ENCODE data around the gene POLR2M.

POLR2M gene

DNA sequence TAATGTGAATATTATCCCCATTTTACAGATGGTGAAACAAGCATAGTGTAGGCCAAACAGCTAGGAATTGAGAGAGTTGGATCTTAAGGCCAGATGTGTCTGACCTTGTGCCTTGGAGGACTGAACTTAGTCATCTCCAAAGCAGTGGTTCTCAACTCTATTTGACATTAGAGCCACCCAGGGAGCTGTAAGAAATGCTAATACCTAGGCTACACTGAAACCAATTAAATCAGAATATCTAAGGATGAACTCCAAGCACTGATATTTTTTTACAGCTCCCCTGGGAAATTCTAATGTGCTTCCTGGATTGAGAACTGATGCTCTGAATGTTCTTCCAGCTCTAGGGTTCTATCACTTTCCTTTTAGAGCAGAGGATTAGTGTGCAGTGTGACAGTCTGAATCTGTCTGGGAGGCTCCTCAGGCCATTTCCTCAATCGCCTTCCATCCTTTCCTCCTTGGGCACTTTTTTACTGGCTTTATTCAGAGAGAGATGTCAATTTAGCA lies 32.3 kb downstream of the POLR2M start:
- DNase-seq (ENCODE audit: low spot score), result no peak
- in situ Hi-C loops (cut with MboI; ENCODE audit: low pct_unique_long_range_greater_than_20kb, low sequenced_read_pairs, unreplicated experiment), result loop anchor here (25.0 kb wide), 1 partner anchor 124 kb away; no protein-coding TSS in a partner anchor
- TF ChIP-seq, protein P1, sequence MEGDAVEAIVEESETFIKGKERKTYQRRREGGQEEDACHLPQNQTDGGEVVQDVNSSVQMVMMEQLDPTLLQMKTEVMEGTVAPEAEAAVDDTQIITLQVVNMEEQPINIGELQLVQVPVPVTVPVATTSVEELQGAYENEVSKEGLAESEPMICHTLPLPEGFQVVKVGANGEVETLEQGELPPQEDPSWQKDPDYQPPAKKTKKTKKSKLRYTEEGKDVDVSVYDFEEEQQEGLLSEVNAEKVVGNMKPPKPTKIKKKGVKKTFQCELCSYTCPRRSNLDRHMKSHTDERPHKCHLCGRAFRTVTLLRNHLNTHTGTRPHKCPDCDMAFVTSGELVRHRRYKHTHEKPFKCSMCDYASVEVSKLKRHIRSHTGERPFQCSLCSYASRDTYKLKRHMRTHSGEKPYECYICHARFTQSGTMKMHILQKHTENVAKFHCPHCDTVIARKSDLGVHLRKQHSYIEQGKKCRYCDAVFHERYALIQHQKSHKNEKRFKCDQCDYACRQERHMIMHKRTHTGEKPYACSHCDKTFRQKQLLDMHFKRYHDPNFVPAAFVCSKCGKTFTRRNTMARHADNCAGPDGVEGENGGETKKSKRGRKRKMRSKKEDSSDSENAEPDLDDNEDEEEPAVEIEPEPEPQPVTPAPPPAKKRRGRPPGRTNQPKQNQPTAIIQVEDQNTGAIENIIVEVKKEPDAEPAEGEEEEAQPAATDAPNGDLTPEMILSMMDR (IDR thresholded peaks at IDR 0.05; ENCODE audit: extremely low read depth, insufficient read depth, missing control alignments), result no peak

- no peak for DNase-seq (ENCODE audit: low spot score)
- TF ChIP-seq, protein P1 (IDR thresholded peaks at IDR 0.05; ENCODE audit: extremely low read depth, insufficient read depth, missing control alignments), result no peak
- in situ Hi-C loops (cut with MboI; ENCODE audit: low pct_unique_long_range_greater_than_20kb, low sequenced_read_pairs, unreplicated experiment), result loop anchor here (25.0 kb wide), 1 partner anchor 122 kb away; no protein-coding TSS in a partner anchor
These were observed 33.5 kb downstream of the POLR2M start for GRCh38 chr15:57740048-57740447.

DNA sequence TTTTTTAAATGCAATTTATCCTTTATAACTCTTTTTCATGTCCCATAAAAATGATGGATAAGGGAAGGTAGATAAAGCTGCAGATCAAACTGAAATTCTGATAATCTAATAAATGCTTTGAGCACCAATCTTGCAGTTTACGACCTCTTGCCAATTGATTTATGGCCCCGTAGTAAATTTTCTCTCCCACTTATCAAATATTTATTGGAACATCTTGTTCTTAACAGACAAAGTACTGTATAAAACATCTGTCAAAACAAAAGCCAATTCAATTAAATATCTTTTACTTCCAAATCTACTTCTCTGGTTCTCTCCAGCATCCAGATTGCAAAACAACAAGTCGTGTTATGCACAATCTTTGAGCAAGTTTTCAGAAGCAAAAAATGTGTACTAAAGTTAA lies 34.6 kb downstream of the POLR2M start:
- TF ChIP-seq, protein P1 (IDR thresholded peaks at IDR 0.05; ENCODE audit: extremely low read depth, insufficient read depth, missing control alignments), result no peak
- in situ Hi-C loops (cut with MboI; ENCODE audit: low pct_unique_long_range_greater_than_20kb, low sequenced_read_pairs, unreplicated experiment), result loop anchor here (25.0 kb wide), 1 partner anchor 121 kb away; no protein-coding TSS in a partner anchor
- no peak for DNase-seq (ENCODE audit: low spot score)

DNA sequence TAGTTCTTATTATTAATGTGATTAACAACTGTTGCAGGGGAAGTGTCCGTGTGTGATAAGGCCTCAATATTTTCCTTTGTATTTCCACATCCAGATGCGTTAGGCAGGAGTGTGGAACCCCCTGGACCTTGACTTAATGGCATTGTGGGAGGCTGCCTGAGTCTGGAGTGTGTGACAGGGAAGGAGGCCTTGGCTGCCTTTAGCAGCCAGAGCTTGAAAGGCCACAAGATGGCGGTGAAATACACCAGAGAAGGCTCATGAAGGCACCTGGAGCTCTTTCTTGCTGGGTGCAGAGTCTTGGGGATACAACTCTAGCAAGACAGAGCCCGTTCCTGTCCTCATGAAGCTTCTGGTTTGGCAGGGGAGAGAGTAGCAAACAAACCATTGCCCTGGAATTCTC lies 36.9 kb downstream of the POLR2M start:
- DNase-seq (ENCODE audit: low spot score), result no peak
- TF ChIP-seq, protein P1 (IDR thresholded peaks at IDR 0.05; ENCODE audit: extremely low read depth, insufficient read depth, missing control alignments), result peak; percentile 18
- in situ Hi-C loops (cut with MboI; ENCODE audit: low pct_unique_long_range_greater_than_20kb, low sequenced_read_pairs, unreplicated experiment), result loop anchor here (25.0 kb wide), 1 partner anchor 119 kb away; no protein-coding TSS in a partner anchor

DNA sequence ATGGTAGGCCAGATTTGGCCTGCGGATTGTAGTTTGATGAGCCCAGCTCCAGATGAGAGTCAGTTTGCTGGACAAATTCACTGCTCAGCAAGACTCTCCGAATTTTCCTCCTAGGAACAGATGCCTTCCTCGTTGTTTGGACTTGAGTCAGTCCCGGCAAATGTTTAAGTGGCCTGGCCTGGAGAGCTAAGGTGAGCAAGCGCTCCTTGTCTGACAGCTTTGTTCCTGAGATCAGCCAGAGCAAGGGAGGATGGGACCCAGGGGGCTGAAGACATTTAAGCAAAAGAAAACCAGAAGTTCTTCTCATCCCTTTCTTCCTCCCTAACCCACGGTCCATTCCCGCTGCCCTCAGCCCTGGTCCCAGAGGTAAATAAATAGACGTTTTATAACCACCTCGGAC lies 40.3 kb downstream of the POLR2M start:
- no peak for DNase-seq (ENCODE audit: low spot score)
- TF ChIP-seq, protein P1 (IDR thresholded peaks at IDR 0.05; ENCODE audit: extremely low read depth, insufficient read depth, missing control alignments), result no peak
- in situ Hi-C loops (cut with MboI; ENCODE audit: low pct_unique_long_range_greater_than_20kb, low sequenced_read_pairs, unreplicated experiment), result loop anchor here (25.0 kb wide), 1 partner anchor 116 kb away; no protein-coding TSS in a partner anchor

DNA sequence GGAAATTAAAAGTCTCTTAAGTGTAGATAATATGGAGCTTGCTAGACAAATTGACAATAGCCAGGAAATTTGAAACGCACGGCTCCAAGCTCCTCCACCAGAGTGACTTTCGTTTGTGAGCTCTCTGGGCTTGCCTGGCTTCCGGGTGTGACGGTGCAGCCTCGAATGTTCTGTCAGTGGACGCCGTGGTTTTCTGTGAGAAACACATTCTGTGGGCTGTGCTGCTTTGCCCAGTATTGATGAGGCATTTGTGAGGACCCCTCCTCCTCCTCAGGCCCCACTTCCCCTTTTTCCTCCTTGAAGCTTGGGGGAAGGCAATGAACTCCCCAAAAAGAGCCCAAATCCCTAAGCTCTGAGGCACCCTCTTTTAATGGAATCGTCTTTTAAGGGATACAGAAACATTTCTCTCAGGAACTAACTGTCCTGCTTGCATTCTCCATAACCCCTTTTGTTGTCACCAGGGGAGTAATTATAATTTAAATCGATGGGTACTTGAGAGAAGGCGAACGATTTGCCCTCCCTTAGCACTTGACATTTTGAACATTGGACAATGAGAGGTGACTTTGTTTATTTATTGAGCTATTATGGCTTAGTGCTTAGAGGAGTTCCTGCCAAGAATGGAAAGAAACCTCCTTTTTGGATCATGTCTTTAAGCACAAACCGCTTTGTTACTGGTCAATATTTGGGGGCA lies 40.8 kb downstream of the POLR2M start:
- TF ChIP-seq, protein P1 (IDR thresholded peaks at IDR 0.05; ENCODE audit: extremely low read depth, insufficient read depth, missing control alignments), result no peak
- no peak for DNase-seq (ENCODE audit: low spot score)
- in situ Hi-C loops (cut with MboI; ENCODE audit: low pct_unique_long_range_greater_than_20kb, low sequenced_read_pairs, unreplicated experiment), result loop anchor here (25.0 kb wide), 1 partner anchor 115 kb away; no protein-coding TSS in a partner anchor

Measured in GM13977 (cell line).